Subcutaneous adipose tissue (tissue), 4 donors: ENCODE data around the gene EMP1. TPM values are rescaled to one million over a fixed set of nuclear protein-coding genes. Genes with fewer than 3 reads are reported as not detected.

ENCODE experiments used
- CTCF ChIP-seq: fragments of 450-650 bp; IDR thresholded peaks from one replicate; pipeline ENCODE4 v1.5.1; 2016; ENCODE audit warnings: low read depth, mild to moderate bottlenecking, control low read depth, antibody characterized with exemption, moderate library complexity
- total RNA-seq, 4 donors: library from RNA; depleted of rRNA; stranded (reverse); fragments of >200 nt; gene quantifications; one replicate each; pipeline ENCODE4 v1.1.0, GENCODE V29; 2016

Gene EMP1
- total RNA-seq, 4 donors from 2014 or later: 583 to 987 (median 676) TPM

- TF ChIP-seq CTCF: no peak
These were observed 23.3 kb upstream of the EMP1 start for GRCh38 chr12:13173012-13173932.

- TF ChIP-seq CTCF: no peak
These were observed 21.0 kb upstream of the EMP1 start for GRCh38 chr12:13175499-13175898.

- TF ChIP-seq CTCF: no peak
These were observed 20.3 kb upstream of the EMP1 start for GRCh38 chr12:13176256-13176655.

GRCh38 chr12:13177373-13177772 lies 19.2 kb upstream of the EMP1 start:
- TF ChIP-seq CTCF: no peak

GRCh38 chr12:13177906-13178305 lies 18.6 kb upstream of the EMP1 start:
- no peak for TF ChIP-seq CTCF

GRCh38 chr12:13178568-13179210 lies 17.8 kb upstream of the EMP1 start:
- TF ChIP-seq CTCF: no peak
